Retinal pigment epithelial cell (primary cell): ENCODE measurements around the gene RSU1.
A peak's percentile ranks its signal among the peaks of the same experiment; 100 is the strongest.

ENCODE experiments used
- DNase-seq: peaks from one replicate; pipeline ENCODE4 v3.0.0-alpha.2; 2010; ENCODE audit warnings: low read depth
- H3K4me3 ChIP-seq: 2 replicates; pipeline ENCODE4 v1.5.1; 2011; ENCODE audit warnings: mild to moderate bottlenecking, low read length, control low read depth, moderate library complexity
- TF ChIP-seq, protein P1 (sequence below): conservative IDR thresholded peaks from 2 replicates; pipeline ENCODE4 v1.5.1; 2011; ENCODE audit warnings: low read depth, low read length, control low read depth, inconsistent platforms

RSU1 gene

DNA sequence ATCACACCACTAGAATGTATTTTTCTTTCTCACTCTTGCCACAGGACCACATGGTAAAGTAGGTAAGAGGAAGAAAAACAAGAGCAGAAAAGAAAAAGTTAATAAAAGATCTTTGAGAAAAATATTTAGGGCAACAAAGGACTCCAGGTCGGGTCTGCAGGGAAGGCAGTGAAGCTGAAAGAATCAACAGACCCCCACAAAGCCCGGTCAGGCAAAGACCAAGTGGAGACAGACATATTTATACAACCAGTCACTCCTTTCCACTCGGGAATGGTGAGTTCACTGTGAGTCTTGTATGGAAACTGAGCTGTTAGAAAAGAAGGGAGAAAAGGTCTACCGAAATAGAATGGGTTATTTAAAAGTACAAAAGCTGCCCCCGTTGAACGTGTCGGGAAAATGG, 28.0 kb downstream of the RSU1 start:
- H3K4me3 ChIP-seq: no peak overlapping the region
- TF ChIP-seq, protein P1, sequence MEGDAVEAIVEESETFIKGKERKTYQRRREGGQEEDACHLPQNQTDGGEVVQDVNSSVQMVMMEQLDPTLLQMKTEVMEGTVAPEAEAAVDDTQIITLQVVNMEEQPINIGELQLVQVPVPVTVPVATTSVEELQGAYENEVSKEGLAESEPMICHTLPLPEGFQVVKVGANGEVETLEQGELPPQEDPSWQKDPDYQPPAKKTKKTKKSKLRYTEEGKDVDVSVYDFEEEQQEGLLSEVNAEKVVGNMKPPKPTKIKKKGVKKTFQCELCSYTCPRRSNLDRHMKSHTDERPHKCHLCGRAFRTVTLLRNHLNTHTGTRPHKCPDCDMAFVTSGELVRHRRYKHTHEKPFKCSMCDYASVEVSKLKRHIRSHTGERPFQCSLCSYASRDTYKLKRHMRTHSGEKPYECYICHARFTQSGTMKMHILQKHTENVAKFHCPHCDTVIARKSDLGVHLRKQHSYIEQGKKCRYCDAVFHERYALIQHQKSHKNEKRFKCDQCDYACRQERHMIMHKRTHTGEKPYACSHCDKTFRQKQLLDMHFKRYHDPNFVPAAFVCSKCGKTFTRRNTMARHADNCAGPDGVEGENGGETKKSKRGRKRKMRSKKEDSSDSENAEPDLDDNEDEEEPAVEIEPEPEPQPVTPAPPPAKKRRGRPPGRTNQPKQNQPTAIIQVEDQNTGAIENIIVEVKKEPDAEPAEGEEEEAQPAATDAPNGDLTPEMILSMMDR: no peak
- no peak for DNase-seq

DNA sequence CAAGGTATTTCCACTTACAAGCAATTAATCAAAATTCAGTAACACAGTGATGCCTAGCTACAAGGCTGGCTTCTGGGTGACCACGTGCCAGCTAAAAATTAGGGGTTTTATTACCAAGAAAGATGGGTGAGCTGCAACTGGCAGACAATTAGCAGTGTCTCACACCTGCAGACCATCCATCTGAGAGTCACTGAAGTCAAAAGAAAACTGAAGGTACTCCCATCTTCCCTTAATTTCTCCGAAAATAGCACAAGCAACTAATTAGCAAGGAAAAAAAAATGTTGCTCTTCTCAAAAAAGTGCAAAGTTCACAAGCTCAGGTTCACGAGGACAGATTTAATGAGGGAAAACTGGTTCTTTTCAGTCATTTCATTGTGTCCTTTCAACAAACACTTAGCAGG, 28.4 kb downstream of the RSU1 start:
- DNase-seq: no peak
- TF ChIP-seq, protein P1: no peak
- H3K4me3 ChIP-seq: no peak overlapping the region

DNA sequence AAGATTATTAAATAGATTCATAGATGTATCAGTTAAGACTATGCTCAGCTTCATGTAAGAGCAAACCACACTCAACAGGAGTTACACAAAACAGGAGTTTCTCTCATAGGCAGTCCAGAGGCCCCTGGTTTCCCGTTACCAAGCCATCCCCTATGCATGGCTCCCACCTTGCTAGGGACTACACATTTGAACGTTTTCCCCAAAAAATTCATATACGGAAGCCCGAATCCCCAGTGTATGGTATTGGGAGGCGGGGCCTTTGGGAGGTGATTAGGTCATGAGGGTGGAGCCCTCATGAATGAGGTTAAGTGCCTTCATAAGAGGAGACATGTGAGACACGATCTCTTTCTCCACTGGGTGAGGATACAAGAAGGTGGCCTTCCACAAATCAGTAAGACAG, 29.1 kb downstream of the RSU1 start:
- TF ChIP-seq, protein P1: no peak
- H3K4me3 ChIP-seq: no peak overlapping the region
- no peak for DNase-seq

DNA sequence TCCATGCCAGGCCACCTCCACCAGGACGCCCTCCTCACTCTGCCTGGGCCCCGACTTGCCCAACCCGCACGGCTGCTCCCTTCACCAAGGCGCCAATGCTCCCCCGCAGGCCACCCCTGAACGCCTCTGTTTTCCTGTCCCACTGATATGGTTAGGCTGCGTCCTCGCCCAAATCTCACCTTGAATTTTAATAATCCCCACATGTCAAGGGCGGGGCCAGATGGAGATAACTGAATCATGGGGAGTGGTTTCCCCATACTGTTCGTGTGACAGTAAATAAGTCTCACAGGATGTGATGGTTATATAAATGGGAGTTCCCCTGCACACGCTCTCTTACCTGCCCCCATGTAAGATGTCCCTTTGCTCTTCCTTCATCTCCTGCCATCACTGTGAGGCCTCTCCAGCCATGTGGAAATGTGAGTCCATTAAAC, 29.8 kb downstream of the RSU1 start:
- H3K4me3 ChIP-seq: no peak overlapping the region
- TF ChIP-seq, protein P1: no peak
- no peak for DNase-seq

DNA sequence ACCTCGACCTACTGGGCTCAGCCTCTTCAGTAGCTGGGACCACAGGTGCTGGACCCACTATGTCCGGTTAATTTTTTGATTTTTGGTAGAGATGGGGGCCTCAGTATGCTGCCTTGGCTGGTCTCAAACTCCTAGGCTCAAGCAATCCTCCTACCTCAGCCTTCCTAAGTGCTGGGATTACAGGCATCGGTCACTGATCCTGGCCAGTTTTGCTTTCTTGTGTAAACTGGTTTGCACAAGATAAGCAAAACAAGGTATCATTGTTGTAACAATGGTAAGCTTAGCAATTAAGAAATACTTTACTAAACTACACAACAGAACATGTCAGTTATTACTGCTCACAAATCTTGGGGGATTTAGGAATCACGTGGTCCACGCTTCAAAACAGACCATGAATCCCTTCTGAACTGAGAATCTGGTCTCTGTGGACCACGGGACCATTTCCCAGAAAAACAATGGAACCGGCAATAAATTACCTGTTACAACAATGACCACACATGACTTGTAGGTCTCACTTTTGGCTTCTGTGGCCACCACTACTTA, 36.8 kb downstream of the RSU1 start:
- H3K4me3 ChIP-seq: no peak overlapping the region
- peak; percentile 68 for DNase-seq
- TF ChIP-seq, protein P1: no peak

DNA sequence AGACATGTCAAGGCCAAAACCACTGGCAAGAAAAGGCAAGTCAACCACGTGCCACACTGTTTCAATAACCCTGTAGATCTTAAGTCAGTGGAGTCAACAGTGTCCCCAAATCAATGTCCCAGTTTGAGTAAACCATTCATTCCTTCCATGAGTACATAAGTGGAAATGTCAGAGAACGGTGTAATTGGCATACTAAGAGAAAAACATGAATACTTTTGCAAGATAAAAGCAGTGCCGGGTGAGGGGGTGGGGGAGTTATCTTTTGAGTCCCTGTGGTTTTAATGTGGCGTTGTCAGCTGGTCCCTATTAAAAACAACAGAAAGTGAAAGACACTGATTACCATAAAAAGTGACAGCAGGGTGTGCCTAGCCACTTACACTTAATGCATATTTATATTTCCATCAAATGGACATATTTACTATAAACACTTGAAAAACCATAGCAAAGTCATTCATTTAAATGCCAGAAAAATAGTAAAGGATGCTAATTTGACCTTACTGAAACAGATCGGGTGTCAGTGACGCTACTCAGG, 37.8 kb downstream of the RSU1 start:
- no peak for DNase-seq
- H3K4me3 ChIP-seq: no peak overlapping the region
- TF ChIP-seq, protein P1: no peak
